ENCODE results near the gene B4GALT5. TPM values are rescaled to one million over a fixed set of nuclear protein-coding genes. Genes with fewer than 3 reads are reported as not detected.

Gene B4GALT5
- polyA plus RNA-seq, 6 donors from 2014 or later: 0.60 to 0.87 (median 0.71) TPM; not detected in 1

- H3K4me1 Mint-ChIP-seq: peaks cover 21 to 26% (median 25%) of the 10 kb centered on the region in 3 donors
- no peaks in the 10 kb centered on the region for H3K36me3 Mint-ChIP-seq
Observed at GRCh38 chr20:49691818-49692568, 21.7 kb downstream of the B4GALT5 start.

DNA sequence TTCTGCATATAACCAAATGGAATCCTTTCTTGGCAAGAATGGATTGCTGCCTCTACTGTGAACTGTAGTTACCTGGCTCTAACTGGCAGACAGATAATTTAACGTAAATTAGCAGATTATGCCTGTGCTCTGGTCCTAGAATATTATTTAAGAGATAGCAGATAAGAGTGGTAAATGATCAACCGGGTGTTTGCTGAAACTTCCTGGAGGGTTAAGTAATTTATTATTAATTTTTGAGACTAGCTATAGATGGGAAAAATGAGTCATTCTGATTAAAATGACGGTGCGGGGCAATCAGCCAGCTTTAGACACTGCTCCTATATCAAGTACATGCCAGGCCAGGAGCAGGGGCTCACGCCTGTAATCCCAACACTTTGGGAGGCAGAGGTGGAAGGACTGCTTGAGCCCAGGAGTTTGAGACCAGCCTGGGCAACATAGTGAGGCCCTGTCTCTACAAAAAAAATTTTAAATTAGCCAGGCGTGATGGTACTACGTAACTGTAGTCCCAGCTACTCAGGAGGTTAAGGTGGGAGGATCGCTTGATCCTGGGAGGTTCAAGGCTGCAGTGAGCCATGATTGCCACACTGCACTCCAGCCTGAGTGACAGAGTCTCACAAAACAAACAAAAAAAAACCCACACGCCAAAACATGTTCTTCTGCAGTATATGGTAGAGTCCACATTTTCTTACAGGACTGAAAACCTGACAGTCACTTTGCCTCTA, 22.6 kb downstream of the B4GALT5 start:
- Mint-ChIP-seq H3K4me3 (peak overlapping the region in 1 of 8 donors; percentile 21), H3K27ac (no peak overlapping the region), H3K27me3 (no peaks in the 10 kb centered on the region), H3K4me1 (peaks cover 21 to 26% (median 25%) of the 10 kb centered on the region in 3 donors), H3K36me3 (no peaks in the 10 kb centered on the region), H3K9me3 (no peaks in the 10 kb centered on the region)
- DNase-seq (no peak), ATAC-seq (ENCODE audit: low read depth in 2 of 2) (no peak)

More at GRCh38 chr20:49691818-49692568, 21.7 kb downstream of the B4GALT5 start:
- Mint-ChIP-seq H3K9me3 (no peaks in the 10 kb centered on the region), H3K4me3 (no peak overlapping the region), H3K27ac (no peak overlapping the region), H3K27me3 (no peaks in the 10 kb centered on the region)
- DNase-seq: no peak
- ATAC-seq (ENCODE audit: low read depth in 2 of 2): no peak

DNA sequence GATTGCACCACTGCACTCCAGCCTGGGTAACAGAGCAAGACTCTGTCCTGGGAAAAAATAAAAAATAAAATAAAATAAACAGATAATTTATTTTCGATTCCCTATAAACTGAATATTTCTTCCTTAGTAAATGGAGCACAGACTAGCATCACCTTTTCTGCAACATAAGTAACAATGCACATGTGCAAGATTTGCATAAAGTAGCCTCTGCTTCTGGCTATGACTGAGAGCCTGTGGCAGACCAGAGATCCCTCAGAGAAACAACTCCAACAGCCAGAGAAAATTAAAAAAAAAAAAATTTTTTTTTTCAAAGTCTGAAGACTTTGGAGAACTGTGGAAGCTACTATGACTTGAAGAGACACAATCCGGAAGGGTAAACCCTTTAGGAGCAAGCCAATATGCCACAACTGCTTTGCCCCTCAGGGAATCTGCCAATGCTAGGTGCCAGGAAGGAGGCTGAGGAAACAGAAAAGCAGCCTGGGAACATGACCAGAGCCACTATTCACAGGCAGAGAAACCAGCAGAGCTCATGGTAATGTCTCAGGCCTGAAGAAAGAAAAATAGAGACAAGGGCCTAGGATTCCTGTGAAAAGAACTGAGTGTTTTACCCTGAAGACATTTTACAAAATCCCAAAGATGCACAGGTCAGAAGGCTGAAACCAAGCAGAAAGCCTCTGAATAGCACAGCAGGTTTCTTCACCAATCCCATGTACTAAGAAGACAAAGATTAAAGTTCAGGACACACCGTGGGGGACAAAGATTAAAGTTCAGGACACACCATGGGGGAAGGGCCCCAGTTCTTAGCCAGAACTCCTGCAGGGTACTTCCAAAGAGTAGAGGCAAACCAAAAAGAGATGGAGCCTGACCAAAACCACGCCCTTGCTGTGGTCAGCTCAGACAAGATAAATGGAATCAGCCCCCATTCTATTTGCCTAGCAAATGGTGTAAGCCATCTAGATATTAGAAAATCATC, 25.8 kb downstream of the B4GALT5 start:
- Mint-ChIP-seq H3K4me1 (peaks cover 11 to 16% (median 12%) of the 10 kb centered on the region in 3 donors), H3K9me3 (no peaks in the 10 kb centered on the region), H3K4me3 (no peak overlapping the region), H3K36me3 (no peaks in the 10 kb centered on the region), H3K27ac (peak overlapping the region in 1 of 6 donors; percentile 67), H3K27me3 (no peaks in the 10 kb centered on the region)
- ATAC-seq (ENCODE audit: low read depth in 2 of 2) (no peak), DNase-seq (no peak)

DNA sequence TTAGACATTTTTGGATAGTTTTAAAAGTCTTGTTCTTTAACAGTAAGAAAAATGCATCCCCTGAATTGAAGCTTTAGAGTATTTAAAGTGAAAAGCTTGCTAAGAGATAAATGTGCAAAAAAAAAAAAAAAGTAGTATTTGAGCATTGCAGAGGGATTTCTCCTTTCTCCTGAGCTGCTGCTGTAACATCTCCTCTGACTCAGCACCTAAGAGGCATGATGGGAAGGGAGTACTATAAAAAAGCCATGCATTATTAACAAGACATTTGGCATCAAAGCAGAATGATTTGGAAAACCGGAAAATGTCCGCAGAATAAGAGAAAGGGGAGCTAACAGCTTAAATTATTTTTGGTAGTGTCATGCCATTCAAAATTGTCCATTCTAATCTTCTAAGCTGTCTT, 27.9 kb downstream of the B4GALT5 start:
- H3K27ac Mint-ChIP-seq: no peak overlapping the region
- no peaks in the 10 kb centered on the region for H3K9me3 Mint-ChIP-seq
- H3K4me3 Mint-ChIP-seq: no peak overlapping the region

GRCh38 chr20:49685161-49685601, 28.5 kb downstream of the B4GALT5 start:
- DNase-seq (no peak), ATAC-seq (ENCODE audit: low read depth in 2 of 2) (no peak)
- Mint-ChIP-seq H3K4me3 (no peak overlapping the region), H3K27me3 (no peaks in the 10 kb centered on the region), H3K36me3 (no peaks in the 10 kb centered on the region), H3K4me1 (peaks cover 12 to 20% (median 16%) of the 10 kb centered on the region in 3 donors), H3K27ac (no peak overlapping the region), H3K9me3 (no peaks in the 10 kb centered on the region)

More for the DNA sequence above, 27.9 kb downstream of the B4GALT5 start:
- ATAC-seq (ENCODE audit: low read depth in 2 of 2) (no peak), DNase-seq (no peak)
- peaks cover 12 to 20% (median 16%) of the 10 kb centered on the region in 3 donors for H3K4me1 Mint-ChIP-seq
- H3K27me3 Mint-ChIP-seq: no peaks in the 10 kb centered on the region
- no peaks in the 10 kb centered on the region for H3K36me3 Mint-ChIP-seq

DNA sequence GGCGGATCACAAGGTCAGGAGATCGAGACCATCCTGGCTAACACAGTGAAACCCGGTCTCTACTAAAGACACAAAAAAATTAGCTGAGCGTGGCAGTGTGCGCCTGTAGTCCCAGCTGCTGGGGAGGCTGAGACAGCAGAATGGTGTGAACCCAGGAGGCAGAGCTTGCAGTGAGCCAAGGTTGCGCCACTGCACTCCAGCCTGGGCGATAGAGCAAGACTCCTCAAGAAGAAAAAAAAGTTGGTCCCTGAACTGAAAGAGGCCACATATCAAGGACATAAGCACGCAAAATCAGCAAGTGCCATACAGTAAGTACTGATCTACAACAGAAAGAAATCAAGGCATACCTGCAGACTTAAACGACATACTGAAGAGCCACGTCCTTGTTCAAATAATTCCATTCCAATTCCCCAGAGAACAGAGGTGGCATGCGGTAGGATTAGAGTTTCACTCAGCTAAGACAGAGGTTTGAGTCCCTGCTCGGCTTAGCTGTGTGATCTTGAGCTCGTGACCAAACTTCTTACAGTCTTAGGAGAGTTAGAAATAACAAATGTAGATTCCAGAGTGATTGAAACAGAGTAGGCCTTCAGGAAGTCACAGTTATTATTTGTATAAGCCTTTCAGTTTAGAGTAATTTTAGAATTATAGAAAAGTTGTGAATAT, 29.2 kb downstream of the B4GALT5 start:
- H3K36me3 Mint-ChIP-seq: no peaks in the 10 kb centered on the region
- H3K27ac Mint-ChIP-seq: peak overlapping the region in 1 of 6 donors; percentile 26
- peak overlapping the region in 1 of 8 donors; percentile 47 for H3K4me3 Mint-ChIP-seq
- peaks cover 12 to 24% (median 21%) of the 10 kb centered on the region in 3 donors for H3K4me1 Mint-ChIP-seq
- no peak for DNase-seq
- no peaks in the 10 kb centered on the region for H3K9me3 Mint-ChIP-seq
- no peaks in the 10 kb centered on the region for H3K27me3 Mint-ChIP-seq
- no peak for ATAC-seq (ENCODE audit: low read depth in 2 of 2)

- Mint-ChIP-seq H3K4me3 (no peak overlapping the region), H3K9me3 (no peaks in the 10 kb centered on the region), H3K27me3 (no peaks in the 10 kb centered on the region), H3K4me1 (peaks cover 20 to 30% (median 21%) of the 10 kb centered on the region in 3 donors), H3K27ac (peak overlapping the region in 1 of 6 donors; percentile 60), H3K36me3 (no peaks in the 10 kb centered on the region)
- ATAC-seq (ENCODE audit: low read depth in 2 of 2): no peak
- DNase-seq: no peak
Observed at GRCh38 chr20:49682798-49683197, 30.9 kb downstream of the B4GALT5 start.

GRCh38 chr20:49682278-49682677, 31.4 kb downstream of the B4GALT5 start:
- peak overlapping the region in 3 of 6 donors; percentile 17 to 56 (median 17) for H3K27ac Mint-ChIP-seq
- no peak for DNase-seq
- ATAC-seq (ENCODE audit: low read depth in 2 of 2): no peak
- no peaks in the 10 kb centered on the region for H3K9me3 Mint-ChIP-seq
- no peak overlapping the region for H3K4me3 Mint-ChIP-seq
- no peaks in the 10 kb centered on the region for H3K27me3 Mint-ChIP-seq
- H3K4me1 Mint-ChIP-seq: peaks cover 19 to 31% (median 25%) of the 10 kb centered on the region in 3 donors
- no peaks in the 10 kb centered on the region for H3K36me3 Mint-ChIP-seq

- ATAC-seq (ENCODE audit: low read depth in 2 of 2) (no peak), DNase-seq (no peak)
- Mint-ChIP-seq H3K27ac (no peak overlapping the region), H3K4me3 (no peak overlapping the region), H3K27me3 (no peaks in the 10 kb centered on the region), H3K9me3 (no peaks in the 10 kb centered on the region), H3K36me3 (no peaks in the 10 kb centered on the region), H3K4me1 (peaks cover 23 to 36% (median 29%) of the 10 kb centered on the region in 3 donors)
Observed at GRCh38 chr20:49681850-49682216, 31.8 kb downstream of the B4GALT5 start.

- no peaks in the 10 kb centered on the region for H3K36me3 Mint-ChIP-seq
- DNase-seq (no peak), ATAC-seq (ENCODE audit: low read depth in 2 of 2) (no peak)
- no peaks in the 10 kb centered on the region for H3K9me3 Mint-ChIP-seq
- H3K4me1 Mint-ChIP-seq: peaks cover 29 to 43% (median 37%) of the 10 kb centered on the region in 3 donors
- no peak overlapping the region for H3K27ac Mint-ChIP-seq
- H3K4me3 Mint-ChIP-seq: no peak overlapping the region
- no peaks in the 10 kb centered on the region for H3K27me3 Mint-ChIP-seq
Observed at GRCh38 chr20:49680484-49680883, 33.2 kb downstream of the B4GALT5 start.

- Mint-ChIP-seq H3K27me3 (no peaks in the 10 kb centered on the region), H3K27ac (no peak overlapping the region), H3K9me3 (no peaks in the 10 kb centered on the region), H3K4me1 (peaks cover 28 to 48% (median 37%) of the 10 kb centered on the region in 3 donors), H3K4me3 (no peak overlapping the region), H3K36me3 (no peaks in the 10 kb centered on the region)
- DNase-seq (no peak), ATAC-seq (ENCODE audit: low read depth in 2 of 2) (no peak)
Observed at GRCh38 chr20:49679634-49680033, 34.0 kb downstream of the B4GALT5 start.

DNA sequence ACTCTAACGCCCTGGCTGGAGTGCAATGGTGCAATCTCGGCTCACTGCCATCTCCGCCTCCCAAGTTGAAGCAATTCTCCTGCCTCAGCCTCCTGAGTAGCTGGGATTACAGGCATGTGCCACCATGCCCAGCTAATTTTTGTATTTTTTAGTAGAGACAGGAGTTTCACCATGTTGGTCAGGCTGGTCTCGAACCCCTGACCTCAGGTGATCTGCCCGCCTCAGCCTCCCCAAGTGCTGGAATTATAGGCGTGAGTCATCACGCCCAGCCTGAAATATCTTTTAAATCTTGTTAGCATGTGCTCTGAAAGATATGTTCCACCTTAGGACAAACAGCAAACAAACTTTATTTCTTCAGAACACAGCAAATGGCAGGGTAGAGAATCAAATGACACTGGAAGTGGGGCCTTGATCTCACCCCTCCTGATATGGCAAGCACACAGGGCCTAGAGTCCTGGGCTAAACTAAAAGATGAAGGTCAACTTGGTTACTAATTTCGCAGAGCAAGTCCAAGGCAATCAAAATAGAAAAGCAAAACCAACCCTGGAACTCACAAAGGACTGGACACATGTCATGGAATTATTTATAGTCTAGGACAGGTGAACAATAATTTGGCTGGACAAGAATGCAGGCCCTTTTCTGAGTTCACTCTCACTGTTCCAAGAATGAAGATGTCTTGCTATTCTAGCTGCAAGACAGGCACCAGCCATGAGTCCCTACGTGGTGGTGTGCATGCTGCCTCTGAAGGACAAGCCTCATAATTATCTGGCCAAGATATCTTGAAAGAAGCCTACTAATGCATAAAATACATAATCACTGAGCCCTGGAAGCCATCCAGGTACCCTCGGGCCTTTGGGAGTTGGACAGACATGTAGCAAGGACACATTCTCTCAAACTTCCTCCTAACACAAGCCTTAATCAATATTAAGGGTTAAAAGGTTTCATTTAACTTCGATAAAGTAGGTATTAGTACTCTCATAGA, 35.6 kb downstream of the B4GALT5 start:
- Mint-ChIP-seq H3K9me3 (no peaks in the 10 kb centered on the region), H3K4me3 (peak overlapping the region in 1 of 8 donors; percentile 8), H3K36me3 (no peaks in the 10 kb centered on the region), H3K27ac (peak overlapping the region in 2 of 6 donors; percentile 25 to 41), H3K27me3 (no peaks in the 10 kb centered on the region), H3K4me1 (peaks cover 30 to 47% (median 32%) of the 10 kb centered on the region in 3 donors)
- no peak for DNase-seq
- no peak for ATAC-seq (ENCODE audit: low read depth in 2 of 2)
